GM18499 (cell line): Measurements from ENCODE around the gene TMEM63A.
"Not testable (repeated sequence)": the region's sequence is repeated elsewhere in the genome, so short reads cannot be mapped to it uniquely, and the experiment has no call there.

ENCODE experiments used
- ATAC-seq: cut with Tn5 transposase; IDR thresholded peaks from one replicate; pipeline ENCODE4 v1.9.1; 2021; ENCODE audit warnings: moderate number of reproducible peaks; ENCODE audit not compliant: insufficient read depth, unreplicated experiment

TMEM63A gene

DNA sequence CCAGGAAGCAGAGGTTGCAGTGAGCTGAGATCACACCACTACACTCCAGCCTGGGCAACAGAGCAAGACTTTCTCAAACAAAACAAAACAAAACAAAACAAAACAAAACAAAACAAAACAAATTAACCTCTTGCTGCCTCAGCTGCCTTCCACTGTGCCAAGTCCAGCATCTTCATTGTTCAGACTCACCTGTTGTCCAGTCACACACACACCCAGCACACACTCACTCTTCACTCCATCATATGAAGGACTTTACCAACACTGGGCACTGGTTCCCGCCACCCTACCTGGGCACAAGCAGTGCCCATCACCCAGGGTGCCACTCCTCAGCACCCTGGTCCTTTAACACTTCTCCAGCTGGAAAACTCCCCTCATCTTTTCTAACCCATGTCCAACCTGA lies 27.3 kb upstream of the TMEM63A start:
- ATAC-seq = no peak

GRCh38 chr1:225908773-225909172 lies 26.6 kb upstream of the TMEM63A start:
- ATAC-seq = no peak

DNA sequence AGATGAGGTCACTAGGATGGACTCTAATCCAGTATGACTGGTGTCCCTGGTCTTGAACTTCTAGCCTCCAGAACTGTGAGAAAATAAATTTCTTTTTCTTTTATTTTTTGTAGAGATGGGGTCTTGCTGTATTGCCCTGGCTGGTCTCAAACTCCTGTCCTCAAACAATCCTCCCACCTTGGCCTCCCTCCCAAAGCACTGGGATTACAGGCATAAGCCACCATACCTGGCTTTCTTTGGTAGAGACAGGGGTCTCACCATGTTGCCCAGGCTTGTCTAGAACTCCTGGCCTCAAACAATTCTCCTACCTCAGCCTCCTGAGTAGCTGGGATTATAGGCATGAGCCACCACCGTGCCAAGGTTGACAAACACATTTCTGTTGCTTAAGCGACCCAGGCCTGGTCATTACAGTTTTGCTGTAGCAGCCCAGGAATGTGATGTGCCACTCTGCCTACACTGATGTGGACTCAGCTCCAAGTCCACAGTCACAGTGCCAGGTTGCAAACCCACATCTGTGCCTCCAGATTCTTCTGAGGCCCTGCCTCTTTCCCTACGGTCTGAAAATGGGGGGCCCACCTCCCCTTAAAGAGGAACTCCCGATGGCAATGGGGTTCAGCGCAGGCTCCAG lies 25.9 kb upstream of the TMEM63A start:
- ATAC-seq = no peak

- ATAC-seq = no peak
These were observed 25.2 kb upstream of the TMEM63A start for GRCh38 chr1:225907341-225907740.

- no peak for ATAC-seq
These were observed 24.3 kb upstream of the TMEM63A start for GRCh38 chr1:225906467-225906866.

DNA sequence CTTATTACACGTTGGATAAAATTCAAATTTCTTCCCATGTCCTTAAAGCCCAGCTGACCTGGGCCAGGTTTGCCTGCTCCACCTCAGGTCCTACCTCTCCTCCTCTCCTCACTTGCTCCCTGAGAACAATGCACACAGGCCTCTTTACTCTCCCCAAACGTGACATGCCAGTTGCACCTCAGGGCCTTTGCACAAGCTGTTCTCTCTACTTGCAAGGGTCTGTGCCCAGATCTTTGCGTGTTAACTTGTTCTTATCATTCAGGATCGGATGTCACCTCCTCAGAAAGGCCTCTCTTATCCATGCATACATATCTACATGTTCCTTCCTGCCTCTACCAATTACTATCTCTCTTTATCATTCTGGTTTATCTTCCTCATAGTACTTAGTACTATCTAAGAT lies 21.4 kb upstream of the TMEM63A start:
- ATAC-seq = no peak

- ATAC-seq = no peak
These were observed 17.1 kb upstream of the TMEM63A start for GRCh38 chr1:225899044-225899925.

GRCh38 chr1:225897595-225898514 lies 15.7 kb upstream of the TMEM63A start:
- ATAC-seq = no peak

DNA sequence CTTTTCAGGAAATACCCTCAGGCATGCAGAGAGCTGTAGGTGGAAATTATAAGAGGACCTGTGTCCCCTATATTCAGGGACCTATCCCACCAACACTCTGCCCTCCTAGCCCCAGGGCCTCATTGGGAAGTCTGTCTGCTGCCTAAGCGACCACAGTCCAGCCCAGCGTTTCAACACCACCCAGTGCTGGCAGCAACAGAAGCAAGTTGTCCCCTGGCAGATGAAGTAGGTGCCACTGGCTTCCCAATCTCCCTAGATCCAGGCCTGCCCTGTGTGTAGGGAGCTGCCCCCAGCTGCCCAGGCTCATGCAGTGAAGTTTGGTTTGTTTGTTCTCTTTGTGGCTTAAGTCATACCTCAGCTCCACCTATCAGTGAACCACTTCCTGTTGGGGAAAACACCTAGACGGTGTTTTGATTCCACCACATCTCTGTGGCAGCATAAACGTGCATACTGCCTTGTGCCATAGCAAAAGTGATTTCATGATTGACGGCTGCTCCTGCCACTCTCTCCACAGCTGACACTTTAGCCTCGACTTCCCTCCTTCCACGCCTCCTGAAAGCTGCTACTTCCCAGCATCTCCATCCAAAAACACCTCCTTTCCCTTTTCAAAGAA lies 14.9 kb upstream of the TMEM63A start:
- ATAC-seq = peak; percentile 100

- no peak for ATAC-seq
These were observed 14.3 kb upstream of the TMEM63A start for GRCh38 chr1:225896494-225896893.

GRCh38 chr1:225892307-225892706 lies 10.1 kb upstream of the TMEM63A start:
- ATAC-seq = no peak

DNA sequence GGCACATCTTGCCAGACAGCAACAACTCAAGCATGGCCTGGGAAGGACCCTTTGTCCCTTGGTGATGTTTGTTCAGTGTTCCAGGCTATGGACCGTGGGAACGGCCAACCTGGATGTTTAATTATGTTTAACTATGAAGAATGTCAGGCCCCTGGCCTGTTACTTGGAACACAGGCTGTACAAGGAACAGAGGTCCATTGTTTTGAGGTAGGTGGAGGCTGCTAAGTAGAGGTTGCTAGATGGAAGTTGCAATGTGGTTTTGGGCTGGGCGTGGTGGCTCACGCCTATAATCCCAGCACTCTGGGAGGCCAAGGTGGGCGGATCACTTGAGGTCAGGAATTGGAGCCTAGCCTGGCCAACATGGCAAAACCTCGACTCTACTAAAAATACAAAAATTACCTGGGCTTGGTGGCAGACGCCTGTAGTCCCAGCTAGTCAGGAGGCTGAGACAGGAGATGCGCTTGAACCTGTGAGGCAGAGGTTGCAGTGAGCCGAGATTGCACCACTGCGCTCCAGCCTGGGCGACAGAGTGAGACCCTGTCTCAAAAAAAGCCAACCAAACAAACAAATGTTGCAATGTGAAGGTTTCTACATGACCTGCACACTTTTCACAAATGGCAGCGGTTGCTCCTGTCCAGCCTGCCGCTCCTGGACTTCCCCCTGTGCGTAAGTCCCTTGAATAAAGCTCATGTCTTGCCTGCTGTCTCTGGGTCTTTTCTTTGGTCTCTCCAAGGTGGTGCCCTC lies 9.2 kb upstream of the TMEM63A start:
- ATAC-seq = no peak

- ATAC-seq = no peak
These were observed 8.4 kb upstream of the TMEM63A start for GRCh38 chr1:225890346-225891228.

DNA sequence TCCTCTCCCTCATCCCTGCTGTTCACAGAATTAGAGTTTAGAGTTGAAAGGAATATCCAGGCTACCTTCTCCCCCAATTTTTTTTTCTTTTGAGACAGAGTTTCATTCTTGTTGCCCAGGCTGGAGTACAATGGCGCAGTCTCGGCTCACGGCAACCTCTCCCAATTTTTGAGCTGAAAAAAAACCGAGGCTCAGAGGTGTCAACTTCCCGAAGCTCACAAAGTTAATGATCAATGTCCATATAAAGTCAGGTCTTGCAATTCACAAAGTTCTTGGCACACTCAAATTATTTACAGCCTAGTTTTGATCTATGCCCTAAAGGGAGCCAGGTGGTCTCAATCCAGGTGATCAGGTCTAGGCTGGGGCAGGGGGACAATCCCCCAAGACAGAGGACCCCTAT lies 7.6 kb upstream of the TMEM63A start:
- ATAC-seq = no peak

GRCh38 chr1:225888898-225889601 lies 6.9 kb upstream of the TMEM63A start, which contains the start of gene LEFTY1:
TSS of gene LEFTY1 (minus strand) at chr1:225889146. CDS start at chr1:225889066, 80 bp downstream.
- no peak for ATAC-seq

GRCh38 chr1:225888289-225888897 lies 6.2 kb upstream of the TMEM63A start:
- ATAC-seq = no peak

DNA sequence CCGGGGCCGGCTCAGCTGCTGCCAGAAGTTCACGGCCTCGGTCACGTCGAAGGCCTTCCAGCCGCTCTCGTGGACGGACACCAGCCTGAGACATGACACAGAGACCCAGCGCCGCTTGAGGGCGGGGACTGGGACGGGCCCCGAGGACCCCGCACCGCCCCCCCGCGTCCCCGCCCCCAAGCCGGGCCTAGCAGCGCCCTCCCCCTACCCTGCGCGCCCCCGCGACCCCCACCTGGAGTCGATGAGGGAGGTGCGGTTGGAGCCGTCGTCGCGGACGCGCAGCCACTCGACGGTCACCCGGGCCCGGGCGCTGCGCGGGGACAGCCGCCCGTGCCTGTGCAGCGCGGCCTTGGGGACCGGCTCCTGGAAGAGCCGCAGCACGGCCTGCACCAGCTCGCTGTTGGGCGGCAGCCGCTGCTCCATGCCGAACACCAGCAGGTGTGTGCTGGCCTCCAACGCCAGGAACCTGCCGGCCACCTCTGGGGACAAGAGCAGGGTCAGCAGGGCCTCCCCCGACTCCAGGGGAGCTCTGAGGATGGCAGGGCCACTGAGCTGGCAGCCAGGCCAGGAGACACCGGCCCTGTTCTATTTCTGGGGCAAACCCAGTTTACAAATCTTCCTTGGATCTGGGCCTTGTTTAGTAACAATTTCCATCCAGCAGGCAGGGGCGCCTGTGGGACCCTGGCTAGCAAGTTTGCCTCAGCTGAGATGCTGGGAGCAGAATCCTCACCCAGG lies 5.5 kb upstream of the TMEM63A start:
- ATAC-seq = not testable (repeated sequence)
